Mesendoderm (in vitro differentiated cells): Measurements from ENCODE around the gene PCSK6.

Source experiments
- DNase-seq: peaks from one replicate; pipeline ENCODE4 v3.0.0; 2013
- H2AK5ac ChIP-seq: 2 replicates; pipeline ENCODE4 v1.6.1; 2013; ENCODE audit warnings: low read length, inconsistent platforms
- H2BK120ac ChIP-seq: 2 replicates; pipeline ENCODE4 v1.6.1; 2013; ENCODE audit warnings: low read depth, mild to moderate bottlenecking, low read length, moderate library complexity, mixed read lengths
- H2BK15ac ChIP-seq: replicated peaks from 2 replicates; pipeline ENCODE4 v1.6.1; 2013; ENCODE audit warnings: low read depth, mild to moderate bottlenecking, moderate library complexity
- H2BK5ac ChIP-seq: 2 replicates; pipeline ENCODE4 v1.6.1; 2013; ENCODE audit warnings: low read length, inconsistent platforms
- H3K18ac ChIP-seq: 2 replicates; pipeline ENCODE4 v1.6.1; 2013; ENCODE audit warnings: mild to moderate bottlenecking, low read length, mixed read lengths
- H3K23ac ChIP-seq: one replicate; pipeline ENCODE4 v1.6.1; 2013; ENCODE audit warnings: low read length
- H3K27ac ChIP-seq: 2 replicates; pipeline ENCODE4 v1.5.1; 2013; ENCODE audit warnings: low read depth, mild to moderate bottlenecking, inconsistent platforms, low read length, moderate library complexity
- H3K27me3 ChIP-seq: 2 replicates; pipeline ENCODE4 v1.6.1; 2013; ENCODE audit warnings: low read length, control low read depth, mild to moderate bottlenecking, inconsistent platforms; ENCODE audit not compliant: insufficient read depth, poor library complexity
- H3K36me3 ChIP-seq: 2 replicates; pipeline ENCODE4 v1.6.1; 2013; ENCODE audit warnings: low read length, inconsistent platforms; ENCODE audit not compliant: control insufficient read depth, insufficient read depth
- H3K4ac ChIP-seq: one replicate; pipeline ENCODE4 v1.6.1; 2013; ENCODE audit warnings: low read depth, mild to moderate bottlenecking, low read length, moderate library complexity
- H3K4me1 ChIP-seq: 2 replicates; pipeline ENCODE4 v1.6.1; 2013; ENCODE audit warnings: low read depth, low read length, inconsistent platforms; ENCODE audit not compliant: control insufficient read depth
- H3K4me2 ChIP-seq: 2 replicates; pipeline ENCODE4 v1.6.1; 2013; ENCODE audit warnings: low read length
- H3K4me3 ChIP-seq: 2 replicates; pipeline ENCODE4 v1.5.1; 2013; ENCODE audit warnings: mild to moderate bottlenecking, low read length
- H3K56ac ChIP-seq: one replicate; pipeline ENCODE4 v1.6.1; 2013; ENCODE audit warnings: low read length
- H3K79me1 ChIP-seq: 2 replicates; pipeline ENCODE4 v1.6.1; 2013; ENCODE audit warnings: low read length, inconsistent platforms
- H3K79me2 ChIP-seq: 2 replicates; pipeline ENCODE4 v1.6.1; 2013; ENCODE audit warnings: mild to moderate bottlenecking, low read length; ENCODE audit not compliant: control insufficient read depth, insufficient read depth
- H3K9ac ChIP-seq: 2 replicates; pipeline ENCODE4 v1.6.1; 2013; ENCODE audit warnings: low read length, inconsistent platforms
- H4K5ac ChIP-seq: one replicate; pipeline ENCODE4 v1.6.1; 2013; ENCODE audit warnings: low read length
- H4K8ac ChIP-seq: one replicate; pipeline ENCODE4 v1.6.1; 2013; ENCODE audit warnings: low read depth, mild to moderate bottlenecking, control low read depth, low read length, moderate library complexity
- WGBS: extraction: QIAGEN DNeasy Blood & Tissue Kit; methylation state at CpG from one replicate; pipeline ENCODE4 v1.1.7; 2013; ENCODE audit warnings: low lambda C conversion rate, missing lambda C conversion rate; ENCODE audit not compliant: insufficient coverage; ENCODE audit errors: extremely low coverage; 5-methylcytosine and 5-hydroxymethylcytosine counted together

PCSK6 gene

DNA sequence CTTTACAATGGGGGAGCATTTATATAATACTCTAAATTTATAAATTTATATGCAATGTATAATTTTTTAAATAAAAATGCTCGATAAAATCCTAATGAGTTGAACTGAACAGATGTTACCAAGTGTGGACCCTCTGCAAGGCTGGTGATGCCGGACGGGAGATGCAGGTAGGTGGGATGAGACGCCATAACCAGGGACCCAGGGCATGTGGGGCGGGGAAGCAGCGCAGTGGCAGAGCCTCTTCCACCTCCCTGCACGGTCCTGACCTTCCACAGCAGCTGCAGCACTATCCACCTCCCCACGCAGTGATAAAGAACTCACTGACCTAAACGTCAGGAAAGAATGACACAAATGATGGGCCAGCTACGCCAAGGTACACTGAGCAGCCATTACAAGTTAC is 12.8 kb downstream of the PCSK6 start:
- H4K8ac ChIP-seq: no peak overlapping the region
- H3K27me3 ChIP-seq: no peaks in the 10 kb centered on the region
- no peak overlapping the region for H3K4me2 ChIP-seq
- no peak overlapping the region for H2AK5ac ChIP-seq
- H2BK120ac ChIP-seq: no peak overlapping the region
- H3K79me2 ChIP-seq: no peaks in the 10 kb centered on the region
- H3K36me3 ChIP-seq: no peaks in the 10 kb centered on the region
- H3K56ac ChIP-seq: no peak overlapping the region
- H2BK15ac ChIP-seq: no peak overlapping the region
- no peak overlapping the region for H3K4me3 ChIP-seq
- no peak overlapping the region for H2BK5ac ChIP-seq
- peaks cover 6% of the 10 kb centered on the region for H3K4me1 ChIP-seq
- H3K23ac ChIP-seq: no peak overlapping the region
- no peaks in the 10 kb centered on the region for H3K79me1 ChIP-seq
- WGBS: no CpG with 5 or more reads among the region's 10 CpGs
- no peak overlapping the region for H4K5ac ChIP-seq
- H3K9ac ChIP-seq: no peak overlapping the region
- no peak for DNase-seq
- H3K18ac ChIP-seq: no peak overlapping the region
- H3K27ac ChIP-seq: no peak overlapping the region
- no peak overlapping the region for H3K4ac ChIP-seq

DNA sequence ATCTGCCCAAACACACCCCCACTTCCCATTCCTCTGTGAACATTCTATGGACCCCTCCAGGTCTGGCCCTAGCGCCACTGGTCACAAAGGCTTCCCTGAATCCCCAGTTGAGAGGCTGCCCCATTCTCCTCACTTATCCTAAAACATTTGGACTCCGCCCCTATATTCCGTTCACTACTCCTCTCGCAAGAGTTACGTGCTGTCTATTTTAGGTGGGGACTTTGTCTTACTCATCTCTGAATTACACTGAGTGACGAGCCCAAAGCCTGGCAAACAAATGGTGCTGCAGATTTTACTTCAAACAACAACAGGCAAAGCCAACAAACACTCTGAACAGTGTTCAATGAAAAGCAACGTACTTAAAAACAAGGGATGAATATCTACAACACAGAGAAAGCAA is 14.5 kb downstream of the PCSK6 start:
- H3K18ac ChIP-seq: no peak overlapping the region
- H2BK5ac ChIP-seq: no peak overlapping the region
- H3K23ac ChIP-seq: peak overlapping the region; percentile 24
- H3K79me1 ChIP-seq: no peaks in the 10 kb centered on the region
- H3K9ac ChIP-seq: no peak overlapping the region
- no peak overlapping the region for H3K4me3 ChIP-seq
- H3K4me1 ChIP-seq: peaks cover 4% of the 10 kb centered on the region
- no peak overlapping the region for H3K27ac ChIP-seq
- H3K79me2 ChIP-seq: no peaks in the 10 kb centered on the region
- H3K56ac ChIP-seq: no peak overlapping the region
- no peak overlapping the region for H2BK120ac ChIP-seq
- H4K5ac ChIP-seq: no peak overlapping the region
- no peak overlapping the region for H4K8ac ChIP-seq
- H3K27me3 ChIP-seq: no peaks in the 10 kb centered on the region
- DNase-seq: no peak
- no CpG with 5 or more reads among the region's 7 CpGs for WGBS
- H3K36me3 ChIP-seq: no peaks in the 10 kb centered on the region
- no peak overlapping the region for H2AK5ac ChIP-seq
- H3K4me2 ChIP-seq: no peak overlapping the region
- H2BK15ac ChIP-seq: no peak overlapping the region
- H3K4ac ChIP-seq: no peak overlapping the region

DNA sequence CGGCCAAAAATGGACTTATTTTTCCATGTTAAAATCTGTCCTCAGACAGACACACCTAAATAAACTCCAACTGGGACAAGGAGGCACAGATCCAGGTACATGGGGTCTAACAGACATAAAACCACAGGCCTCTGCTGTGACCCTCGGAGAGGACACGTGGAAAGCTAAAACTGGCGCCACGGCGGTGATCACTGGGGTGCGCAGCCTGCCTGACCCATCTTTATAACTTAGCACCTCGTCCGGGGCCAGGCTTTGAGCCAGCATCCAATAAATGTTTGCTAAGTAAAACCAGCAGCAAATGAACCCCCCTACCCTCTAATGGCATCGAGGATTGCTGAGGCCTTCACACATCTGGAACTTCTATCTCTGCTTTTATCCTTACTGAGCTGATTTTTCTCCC is 15.3 kb downstream of the PCSK6 start:
- no peaks in the 10 kb centered on the region for H3K36me3 ChIP-seq
- no peak overlapping the region for H3K27ac ChIP-seq
- no peaks in the 10 kb centered on the region for H3K79me2 ChIP-seq
- no peak overlapping the region for H3K4me2 ChIP-seq
- H2BK15ac ChIP-seq: no peak overlapping the region
- DNase-seq: no peak
- no peak overlapping the region for H4K8ac ChIP-seq
- no peaks in the 10 kb centered on the region for H3K79me1 ChIP-seq
- H2BK120ac ChIP-seq: no peak overlapping the region
- H3K56ac ChIP-seq: no peak overlapping the region
- H3K23ac ChIP-seq: no peak overlapping the region
- no peak overlapping the region for H3K4me3 ChIP-seq
- H4K5ac ChIP-seq: no peak overlapping the region
- no peak overlapping the region for H2AK5ac ChIP-seq
- no peak overlapping the region for H3K18ac ChIP-seq
- no peak overlapping the region for H3K9ac ChIP-seq
- no CpG with 5 or more reads among the region's 10 CpGs for WGBS
- H3K4me1 ChIP-seq: peaks cover 4% of the 10 kb centered on the region
- H2BK5ac ChIP-seq: no peak overlapping the region
- H3K27me3 ChIP-seq: no peaks in the 10 kb centered on the region
- H3K4ac ChIP-seq: no peak overlapping the region

DNA sequence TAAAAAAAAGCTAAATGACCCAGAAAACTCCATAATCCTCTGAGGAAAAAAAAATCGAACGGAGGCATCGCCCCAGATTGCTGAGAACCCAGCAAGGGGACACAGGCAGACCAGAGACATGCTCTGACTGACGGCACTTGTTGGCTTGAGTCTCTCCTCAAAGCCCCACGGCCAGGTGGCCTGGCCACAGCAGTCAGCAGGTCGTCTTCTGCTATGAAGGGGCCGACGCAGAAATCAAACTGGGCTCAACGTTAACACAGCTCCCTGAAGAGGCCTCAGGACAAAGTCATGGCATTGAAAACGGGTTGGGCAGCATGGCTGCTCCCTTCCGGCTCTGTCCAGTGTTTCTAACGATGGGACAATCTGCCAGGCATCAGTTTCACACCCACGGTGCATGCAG is 17.5 kb downstream of the PCSK6 start:
- H2BK15ac ChIP-seq: no peak overlapping the region
- no peaks in the 10 kb centered on the region for H3K79me1 ChIP-seq
- H2AK5ac ChIP-seq: no peak overlapping the region
- no peak overlapping the region for H4K5ac ChIP-seq
- no peak overlapping the region for H4K8ac ChIP-seq
- H3K27me3 ChIP-seq: no peaks in the 10 kb centered on the region
- H3K4me3 ChIP-seq: no peak overlapping the region
- no peak overlapping the region for H3K18ac ChIP-seq
- H3K9ac ChIP-seq: no peak overlapping the region
- H3K4me1 ChIP-seq: no peaks in the 10 kb centered on the region
- H3K79me2 ChIP-seq: no peaks in the 10 kb centered on the region
- no CpG with 5 or more reads among the region's 13 CpGs for WGBS
- no peak overlapping the region for H2BK120ac ChIP-seq
- H2BK5ac ChIP-seq: no peak overlapping the region
- DNase-seq: no peak
- no peak overlapping the region for H3K4ac ChIP-seq
- no peaks in the 10 kb centered on the region for H3K36me3 ChIP-seq
- H3K27ac ChIP-seq: no peak overlapping the region
- no peak overlapping the region for H3K23ac ChIP-seq
- H3K56ac ChIP-seq: no peak overlapping the region
- H3K4me2 ChIP-seq: no peak overlapping the region

DNA sequence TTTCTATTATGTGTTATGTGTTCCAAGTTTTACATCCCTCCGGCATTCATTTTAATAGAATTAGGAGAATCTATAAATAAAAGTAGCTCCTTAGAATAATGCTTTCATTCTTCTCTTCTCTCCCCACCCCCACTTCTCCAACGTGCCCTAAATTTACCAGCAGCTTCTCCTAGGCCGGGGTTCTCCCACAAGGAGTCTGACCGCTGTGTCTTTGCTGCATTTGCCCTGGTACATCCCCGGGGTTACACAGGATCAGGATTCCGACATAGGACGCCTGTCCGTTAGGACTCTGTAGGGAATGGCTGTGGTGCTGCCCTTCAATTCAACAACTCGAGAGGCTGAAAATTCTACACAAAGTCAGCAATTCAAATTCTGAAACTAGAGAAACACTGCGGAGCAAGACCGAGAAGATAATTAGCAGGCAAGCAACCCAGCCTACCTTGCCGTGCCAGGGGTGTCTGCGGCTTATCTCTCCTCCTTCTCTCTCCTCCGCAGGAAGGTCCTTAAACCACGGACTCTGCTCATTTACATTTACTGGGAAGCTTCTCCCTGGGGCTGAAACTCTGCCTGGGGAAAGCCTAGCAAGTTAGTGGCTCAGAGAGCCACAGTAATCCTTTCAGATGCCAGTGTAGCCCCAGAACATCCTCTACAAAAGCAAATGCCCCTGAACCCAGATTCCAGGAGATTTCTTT is 18.8 kb downstream of the PCSK6 start:
- Histone ChIP-seq H3K4me1 (no peaks in the 10 kb centered on the region), H3K23ac (no peak overlapping the region), H4K5ac (no peak overlapping the region), H3K18ac (no peak overlapping the region), H3K4me3 (no peak overlapping the region), H2AK5ac (no peak overlapping the region), H2BK5ac (no peak overlapping the region), H3K79me2 (no peaks in the 10 kb centered on the region), H3K36me3 (no peaks in the 10 kb centered on the region), H3K9ac (no peak overlapping the region), H3K27me3 (no peaks in the 10 kb centered on the region), H3K79me1 (no peaks in the 10 kb centered on the region), H3K4me2 (no peak overlapping the region), H2BK120ac (peak overlapping the region; percentile 24), H4K8ac (no peak overlapping the region), H3K27ac (no peak overlapping the region), H2BK15ac (no peak overlapping the region), H3K4ac (no peak overlapping the region), H3K56ac (no peak overlapping the region)
- no CpG with 5 or more reads among the region's 15 CpGs for WGBS
- peak; percentile 64 for DNase-seq
